ENCODE data around the gene SIGLEC7. TPM values are rescaled to one million over a fixed set of nuclear protein-coding genes. Genes with fewer than 3 reads are reported as not detected.

Gene SIGLEC7
- total RNA-seq, 4 donors from 2014 or later = not detected

DNA sequence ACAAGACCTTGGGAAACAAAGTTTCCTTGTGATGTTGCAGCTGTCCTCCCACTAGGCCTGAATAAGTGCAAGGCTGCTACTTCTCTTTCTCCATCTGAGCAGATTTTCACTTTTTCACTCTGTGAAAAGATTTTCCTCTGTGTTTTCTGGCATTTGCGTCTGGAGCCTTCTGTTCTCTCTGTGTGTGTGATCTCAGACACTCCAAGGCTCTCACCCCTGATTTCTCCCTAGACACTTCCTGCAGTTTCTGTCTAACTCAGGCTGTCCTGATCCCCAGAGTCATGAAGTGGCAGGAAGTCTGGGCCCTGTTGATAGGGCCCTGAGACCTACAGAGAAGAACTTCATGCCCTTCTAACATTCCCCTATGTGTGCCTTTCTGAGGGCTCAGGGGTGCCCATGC is 37.2 kb downstream of the SIGLEC7 start:
- TF ChIP-seq POLR2A (IDR thresholded peaks at IDR 0.05) = no peak
- TF ChIP-seq, protein P1, sequence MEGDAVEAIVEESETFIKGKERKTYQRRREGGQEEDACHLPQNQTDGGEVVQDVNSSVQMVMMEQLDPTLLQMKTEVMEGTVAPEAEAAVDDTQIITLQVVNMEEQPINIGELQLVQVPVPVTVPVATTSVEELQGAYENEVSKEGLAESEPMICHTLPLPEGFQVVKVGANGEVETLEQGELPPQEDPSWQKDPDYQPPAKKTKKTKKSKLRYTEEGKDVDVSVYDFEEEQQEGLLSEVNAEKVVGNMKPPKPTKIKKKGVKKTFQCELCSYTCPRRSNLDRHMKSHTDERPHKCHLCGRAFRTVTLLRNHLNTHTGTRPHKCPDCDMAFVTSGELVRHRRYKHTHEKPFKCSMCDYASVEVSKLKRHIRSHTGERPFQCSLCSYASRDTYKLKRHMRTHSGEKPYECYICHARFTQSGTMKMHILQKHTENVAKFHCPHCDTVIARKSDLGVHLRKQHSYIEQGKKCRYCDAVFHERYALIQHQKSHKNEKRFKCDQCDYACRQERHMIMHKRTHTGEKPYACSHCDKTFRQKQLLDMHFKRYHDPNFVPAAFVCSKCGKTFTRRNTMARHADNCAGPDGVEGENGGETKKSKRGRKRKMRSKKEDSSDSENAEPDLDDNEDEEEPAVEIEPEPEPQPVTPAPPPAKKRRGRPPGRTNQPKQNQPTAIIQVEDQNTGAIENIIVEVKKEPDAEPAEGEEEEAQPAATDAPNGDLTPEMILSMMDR (IDR thresholded peaks at IDR 0.05) = no peak
- WGBS, 2 donors = 38 to 58% methylated on average over 1 of the region's 1 CpG
- DNase-seq (ENCODE audit: low spot score in 2 of 2) = peak in 1 of 2 donors; percentile 10
- no peak overlapping the region for H3K4me3 ChIP-seq (ENCODE audit: low read depth, poor library complexity, severe bottlenecking)
- intact Hi-C loops (cut with DNase I; ENCODE audit: low total_unique reads) = no loop called here

DNA sequence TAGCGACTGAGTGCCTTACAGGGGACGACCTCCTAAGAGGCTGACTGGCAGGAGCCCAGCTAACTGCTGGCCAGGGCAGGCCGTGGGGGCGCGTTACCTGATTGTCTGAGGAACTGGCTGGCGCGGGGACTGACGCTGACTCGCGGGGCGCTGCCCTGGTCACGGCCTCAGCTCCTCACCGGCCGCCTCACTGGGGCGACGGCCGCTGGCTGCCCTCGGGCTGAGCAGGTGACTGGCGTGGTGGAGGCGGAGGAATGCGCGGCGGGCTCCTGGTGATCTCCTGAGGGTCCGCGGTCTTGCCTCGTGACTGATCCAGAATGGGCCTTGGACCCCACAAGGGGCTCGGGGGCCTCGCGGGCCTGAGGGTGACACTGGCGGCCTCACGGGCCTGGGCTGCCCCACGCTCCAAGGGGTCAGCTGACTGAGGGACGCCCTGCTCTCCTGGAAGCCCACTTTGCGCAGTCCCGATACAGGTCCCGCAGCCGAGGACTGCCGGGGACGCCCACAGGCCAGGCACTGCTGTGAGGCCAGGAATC is 39.3 kb downstream of the SIGLEC7 start:
- TF ChIP-seq POLR2A (IDR thresholded peaks at IDR 0.05) = no peak
- TF ChIP-seq, protein P1 (IDR thresholded peaks at IDR 0.05) = no peak
- peak in 1 of 2 donors; percentile 59 for DNase-seq (ENCODE audit: low spot score in 2 of 2)
- no peak overlapping the region for H3K4me3 ChIP-seq (ENCODE audit: low read depth, poor library complexity, severe bottlenecking)
- WGBS, 2 donors = 93 to 100% methylated on average over 4 to 39 of the region's 39 CpGs
- intact Hi-C loops (cut with DNase I; ENCODE audit: low total_unique reads) = no loop called here

DNA sequence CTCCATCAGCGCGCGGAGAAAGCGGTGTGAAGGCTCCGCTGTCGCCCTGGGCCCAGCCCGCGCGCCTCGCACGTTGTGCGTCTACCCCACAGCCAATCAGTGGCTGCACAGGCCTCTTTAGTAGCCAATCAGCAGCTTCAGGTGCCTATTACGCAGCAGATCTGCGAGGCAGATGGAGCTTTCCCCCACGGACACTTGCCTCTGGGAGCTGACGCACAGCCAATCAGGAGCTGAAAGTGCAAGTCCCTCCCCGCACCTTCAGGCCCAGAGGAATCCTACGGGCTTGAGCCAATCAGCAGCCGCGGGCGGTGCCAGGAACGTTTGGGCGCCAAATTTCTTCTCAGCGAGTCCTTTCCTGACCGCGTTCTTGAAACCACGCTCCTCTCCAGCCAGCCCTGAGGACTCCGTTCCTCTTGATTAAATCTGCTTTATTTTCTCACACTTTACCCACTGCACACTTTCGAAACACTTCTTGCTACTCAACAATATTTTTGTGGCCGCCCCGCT is 39.9 kb downstream of the SIGLEC7 start:
- H3K4me3 ChIP-seq (ENCODE audit: low read depth, poor library complexity, severe bottlenecking) = no peak overlapping the region
- intact Hi-C loops (cut with DNase I; ENCODE audit: low total_unique reads) = no loop called here
- peak in 1 of 2 donors; percentile 72 for DNase-seq (ENCODE audit: low spot score in 2 of 2)
- no peak for TF ChIP-seq POLR2A (IDR thresholded peaks at IDR 0.05)
- TF ChIP-seq, protein P1 (IDR thresholded peaks at IDR 0.05) = no peak
- WGBS, 2 donors = 57 to 70% methylated on average over 20 to 31 of the region's 31 CpGs

DNA sequence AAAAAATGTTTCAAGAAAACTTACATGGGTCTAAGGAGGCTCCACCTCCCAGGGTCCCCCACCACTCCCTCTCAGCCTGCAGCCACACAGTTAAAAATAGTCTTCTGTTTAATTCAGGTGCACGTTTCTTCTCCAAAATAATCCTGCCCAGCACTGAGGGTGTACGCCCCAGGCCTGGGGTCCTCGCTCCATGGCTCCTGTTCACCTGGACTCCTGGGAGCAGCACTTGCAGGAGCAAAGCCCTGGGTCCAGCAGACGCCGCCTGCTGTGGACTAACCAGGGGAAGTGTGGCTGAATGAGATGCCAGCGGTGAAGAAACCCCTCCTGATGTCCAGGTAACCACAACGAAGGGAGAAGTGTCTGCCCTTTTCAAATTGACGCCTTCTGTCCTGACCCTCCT is 41.5 kb downstream of the SIGLEC7 start:
- intact Hi-C loops (cut with DNase I; ENCODE audit: low total_unique reads) = no loop called here
- no peak overlapping the region for H3K4me3 ChIP-seq (ENCODE audit: low read depth, poor library complexity, severe bottlenecking)
- no peak for TF ChIP-seq POLR2A (IDR thresholded peaks at IDR 0.05)
- TF ChIP-seq, protein P1 (IDR thresholded peaks at IDR 0.05) = no peak
- WGBS, 2 donors = 75 to 76% methylated on average over 8 of the region's 8 CpGs
- peak in 1 of 2 donors; percentile 66 for DNase-seq (ENCODE audit: low spot score in 2 of 2)

DNA sequence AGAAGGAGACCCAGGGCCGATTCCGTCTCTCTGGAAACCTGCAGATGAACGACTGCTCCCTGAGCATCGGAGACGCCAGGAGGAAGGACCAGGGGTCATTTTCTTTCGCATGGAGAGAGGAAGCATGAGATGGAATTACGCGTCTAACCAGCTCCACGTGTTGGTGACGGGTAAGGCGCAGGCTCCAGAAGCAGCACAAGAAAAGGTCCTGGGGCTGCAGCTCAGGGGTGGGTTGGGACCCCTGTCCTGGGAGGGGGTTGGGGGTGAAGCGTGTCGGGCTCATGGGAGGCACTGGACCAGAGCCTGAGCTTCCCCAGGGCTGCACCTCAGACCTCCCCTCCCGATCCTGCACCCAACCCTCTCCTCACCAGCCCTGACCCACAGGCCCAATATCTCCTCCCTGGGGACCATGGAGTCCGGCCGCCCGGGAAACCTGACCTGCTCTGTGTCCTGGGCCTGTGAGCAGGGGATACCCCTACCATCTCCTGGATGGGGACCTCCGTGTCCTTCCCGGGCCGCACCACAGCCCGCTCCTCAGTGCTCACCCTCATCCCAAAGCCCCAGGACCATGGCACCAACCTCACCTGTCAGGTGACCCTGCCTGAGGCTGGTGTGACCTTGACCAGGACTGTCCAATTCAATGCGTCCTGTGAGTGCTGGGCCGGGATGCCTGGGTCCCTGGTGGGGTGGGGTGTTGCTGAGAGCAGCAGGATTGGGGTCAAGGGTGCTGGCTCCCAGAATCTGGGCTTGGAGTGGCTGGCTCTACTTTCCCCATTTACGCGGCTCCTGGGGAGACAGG is 43.2 kb downstream of the SIGLEC7 start:
- DNase-seq (ENCODE audit: low spot score in 2 of 2) = no peak
- WGBS, 2 donors = 78 to 88% methylated on average over 25 of the region's 25 CpGs
- no peak overlapping the region for H3K4me3 ChIP-seq (ENCODE audit: low read depth, poor library complexity, severe bottlenecking)
- intact Hi-C loops (cut with DNase I; ENCODE audit: low total_unique reads) = no loop called here
- TF ChIP-seq, protein P1 (IDR thresholded peaks at IDR 0.05) = no peak
- TF ChIP-seq POLR2A (IDR thresholded peaks at IDR 0.05) = no peak

All from lower leg skin (tissue), 4 donors.